Endothelial cell of umbilical vein (primary cell): Measurements from ENCODE around the gene CTXND1. TPM values are rescaled to one million over a fixed set of nuclear protein-coding genes. Genes with fewer than 3 reads are reported as not detected.

ENCODE experiments used
- BruUV-seq: library from RNA; stranded (reverse); fragments of 400-500 nt; replicated peaks from 2 replicates; lab custom pipeline; 2021; lab: Mats Ljungman, UMichigan
- CTCF ChIA-PET: fragments of 300-600, 350-600 bp; sonication (Branson Sonifier 250); formaldehyde crosslinking; loops from one replicate; lab custom pipeline; 2021; ENCODE audit warnings: antibody characterized with exemption, inconsistent platforms; lab: Charles Lee
- POLR2A ChIA-PET: fragments of 300-600, 350-600 bp; sonication (Branson Sonifier 250); formaldehyde crosslinking; loops from one replicate; lab custom pipeline; 2021; ENCODE audit warnings: antibody characterized with exemption, inconsistent platforms; lab: Charles Lee
- DNase-seq: peaks from one replicate; pipeline ENCODE4 v3.0.0-alpha.2; 2011; ENCODE audit warnings: low read depth, low spot score
- FAIRE-seq: peaks from 2 replicates; lab custom pipeline; 2011; peaks lifted over from hg19 to GRCh38; lab: Jason Lieb, UNC
- H2AFZ ChIP-seq: 2 replicates; pipeline ENCODE4 v1.6.0; 2012; ENCODE audit warnings: low read depth, low read length, control low read depth, inconsistent platforms
- H3K27ac ChIP-seq: 2 replicates; pipeline ENCODE4 v1.5.1; 2011; ENCODE audit warnings: low read depth, mild to moderate bottlenecking, control low read depth, low read length, moderate library complexity; ENCODE audit not compliant: insufficient read depth
- H3K27me3 ChIP-seq, 2 experiments: 2 replicates each; pipeline versions ENCODE4 v1.6.0 to v1.6.1; 2011; ENCODE audit warnings: low read length in 2 of 2, mixed read lengths in 1 of 2; ENCODE audit not compliant: control insufficient read depth in 2 of 2, insufficient read depth in 2 of 2
- H3K36me3 ChIP-seq, 2 experiments: 2 replicates in 1 of 2; 3 replicates in 1 of 2; pipeline ENCODE4 v1.5.1; 2011; ENCODE audit warnings: low read length in 2 of 2, mild to moderate bottlenecking in 1 of 2, moderate library complexity in 1 of 2; ENCODE audit not compliant: control insufficient read depth in 2 of 2, insufficient read depth in 2 of 2; ENCODE audit errors: extremely low read depth in 1 of 2
- H3K4me1 ChIP-seq: 3 replicates; pipeline ENCODE4 v1.5.1; 2011; ENCODE audit warnings: mild to moderate bottlenecking, low read length; ENCODE audit not compliant: control insufficient read depth, insufficient read depth; ENCODE audit errors: extremely low read depth
- H3K4me2 ChIP-seq: 2 replicates; pipeline ENCODE4 v1.6.1; 2011; ENCODE audit warnings: low read length, control low read depth, mixed read lengths; ENCODE audit not compliant: insufficient read depth
- H3K4me3 ChIP-seq, 3 experiments: fragments of 200-600 bp in 1 of 3; sonication (generic), shearing (Covaris generic) in 1 of 3; replicated peaks in 1 of 3; 2 replicates each; pipeline ENCODE4 v1.5.1; 2011 to 2016; ENCODE audit warnings: control low read depth in 3 of 3, low read length in 3 of 3, mild to moderate bottlenecking in 2 of 3, inconsistent platforms in 1 of 3, low read depth in 1 of 3, moderate library complexity in 1 of 3; ENCODE audit not compliant: insufficient read depth in 1 of 3
- H3K79me2 ChIP-seq: 2 replicates; pipeline ENCODE4 v1.6.0; 2012; ENCODE audit warnings: low read length, inconsistent platforms; ENCODE audit not compliant: control insufficient read depth, insufficient read depth
- H3K9ac ChIP-seq: replicated peaks from 2 replicates; pipeline ENCODE3; 2011; ENCODE audit warnings: low read length, control low read depth; ENCODE audit not compliant: insufficient read depth; ENCODE audit errors: extremely low read depth
- H3K9me1 ChIP-seq: replicated peaks from 3 replicates; pipeline ENCODE4 v1.6.0; 2011; ENCODE audit warnings: mild to moderate bottlenecking, low read length; ENCODE audit not compliant: control insufficient read depth, insufficient read depth; ENCODE audit errors: extremely low read depth
- H3K9me3 ChIP-seq: replicated peaks from 2 replicates; pipeline ENCODE4 v1.5.1; 2012; ENCODE audit warnings: low read length, inconsistent platforms; ENCODE audit not compliant: control insufficient read depth, insufficient read depth
- H4K20me1 ChIP-seq: replicated peaks from 2 replicates; pipeline ENCODE3; 2011; ENCODE audit warnings: mild to moderate bottlenecking, low read length; ENCODE audit not compliant: control insufficient read depth, insufficient read depth; ENCODE audit errors: extremely low read depth
- EZH2 ChIP-seq: IDR thresholded peaks from 2 replicates; pipeline ENCODE4 v1.6.1; 2012; ENCODE audit warnings: borderline replicate concordance, low read depth, mild to moderate bottlenecking, moderate library complexity, low read length, inconsistent platforms; ENCODE audit not compliant: severe bottlenecking
- FOS ChIP-seq: IDR thresholded peaks from 2 replicates; pipeline ENCODE4 v1.6.1; 2011; ENCODE audit warnings: mild to moderate bottlenecking, low read length, moderate library complexity, borderline replicate concordance; ENCODE audit not compliant: insufficient read depth
- GATA2 ChIP-seq: IDR thresholded peaks from 2 replicates; pipeline ENCODE4 v1.7.0; 2011; ENCODE audit warnings: low read depth, mild to moderate bottlenecking, moderate library complexity, mixed read lengths, low read length; ENCODE audit not compliant: insufficient read length, insufficient read depth
- JUN ChIP-seq: IDR thresholded peaks from 2 replicates; pipeline ENCODE4 v1.6.1; 2011; ENCODE audit warnings: borderline replicate concordance, low read depth; ENCODE audit not compliant: insufficient read length, insufficient read depth
- POLR2AphosphoS5 ChIP-seq: IDR thresholded peaks from 2 replicates; pipeline ENCODE4 v1.6.1; 2012; ENCODE audit warnings: low read depth, mild to moderate bottlenecking, control low read depth, low read length, moderate library complexity; ENCODE audit not compliant: insufficient read depth
- dilution Hi-C: fragments of 300-500 bp; cut with MboI; formaldehyde crosslinking; loops from one replicate; pipeline ENCODE4 v1.15.0; 2019; ENCODE audit warnings: low sequenced_read_pairs; ENCODE audit not compliant: extremely low pct_ligation_motif_present
- intact Hi-C: fragments of 100-400 bp; cut with micrococcal nuclease; formaldehyde crosslinking; loops from one replicate; pipeline ENCODE4 v1.10.0; 2022
- polyA plus RNA-seq, 4 experiments: library from polyadenylated mRNA; depleted of rRNA in 3 of 4; stranded (reverse) in 3 of 4; unstranded in 1 of 4; fragments of >200 nt; gene quantifications; 2 replicates each; pipeline versions ENCODE4 v1.2.1 to v1.2.3, GENCODE V29; 2011 to 2012; ENCODE audit warnings: missing spikeins in 1 of 4
- total RNA-seq: library from RNA; stranded (reverse); gene quantifications from 2 replicates; pipeline ENCODE4 v1.2.3, GENCODE V29; 2021
- TF ChIP-seq, protein P1 (sequence below), 2 donors: IDR thresholded peaks; 1 replicate in 1 of 2; 2 replicates in 1 of 2; pipeline ENCODE4 v1.5.1; 2011; ENCODE audit warnings: low read length in 2 of 2, mild to moderate bottlenecking in 2 of 2, moderate library complexity in 2 of 2, control low read depth in 1 of 2, inconsistent platforms in 1 of 2, low read depth in 1 of 2; ENCODE audit not compliant: insufficient read depth in 1 of 2; ENCODE audit errors: extremely low read depth in 1 of 2

Gene CTXND1
- total and polyA plus RNA-seq, 2 donors (not counting 3 experiments of a cell fraction or from before 2014, with no cell fraction given): not detected

DNA sequence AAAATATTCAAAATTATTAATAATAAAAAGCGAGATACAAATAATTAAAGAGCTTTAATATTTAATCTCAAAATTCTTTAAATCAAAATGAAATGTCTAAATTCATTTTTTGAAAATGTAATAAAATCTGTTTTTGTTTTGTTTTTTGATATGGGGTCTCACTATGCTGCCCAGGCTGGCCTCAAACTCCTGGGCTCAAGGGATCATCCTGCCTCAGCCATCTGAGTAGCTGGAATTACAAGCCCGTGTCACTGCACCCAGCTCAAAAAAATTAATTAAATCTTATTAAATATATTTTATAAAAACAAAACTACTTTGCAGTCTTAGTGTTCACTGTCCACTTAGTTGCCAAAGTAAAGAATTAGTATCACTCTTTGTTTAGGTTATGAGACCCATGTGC is 60.8 kb downstream of the CTXND1 start:
- no peaks in the 10 kb centered on the region for H3K79me2 ChIP-seq
- no peaks in the 10 kb centered on the region for H3K27me3 ChIP-seq
- no peaks in the 10 kb centered on the region for H4K20me1 ChIP-seq
- ChIA-PET POLR2A (no interaction called here), CTCF (interaction anchor here (1.2 kb wide), 1 partner anchor 18 kb away, joined by 5 read pairs; no protein-coding TSS in a partner anchor)
- no peak overlapping the region for H3K9ac ChIP-seq
- H3K4me3 ChIP-seq: no peak overlapping the region
- H2AFZ ChIP-seq: no peak overlapping the region
- intact Hi-C loops: no loop called here
- H3K4me1 ChIP-seq: peaks cover 5% of the 10 kb centered on the region
- FAIRE-seq (no peak), DNase-seq (no peak)
- H3K36me3 ChIP-seq: no peaks in the 10 kb centered on the region
- no peak overlapping the region for H3K27ac ChIP-seq
- H3K9me1 ChIP-seq: no peaks in the 10 kb centered on the region
- no peak overlapping the region for H3K4me2 ChIP-seq
- TF ChIP-seq EZH2 (no peak), POLR2AphosphoS5 (no peak), JUN (no peak), FOS (no peak), GATA2 (no peak)
- TF ChIP-seq, protein P1, sequence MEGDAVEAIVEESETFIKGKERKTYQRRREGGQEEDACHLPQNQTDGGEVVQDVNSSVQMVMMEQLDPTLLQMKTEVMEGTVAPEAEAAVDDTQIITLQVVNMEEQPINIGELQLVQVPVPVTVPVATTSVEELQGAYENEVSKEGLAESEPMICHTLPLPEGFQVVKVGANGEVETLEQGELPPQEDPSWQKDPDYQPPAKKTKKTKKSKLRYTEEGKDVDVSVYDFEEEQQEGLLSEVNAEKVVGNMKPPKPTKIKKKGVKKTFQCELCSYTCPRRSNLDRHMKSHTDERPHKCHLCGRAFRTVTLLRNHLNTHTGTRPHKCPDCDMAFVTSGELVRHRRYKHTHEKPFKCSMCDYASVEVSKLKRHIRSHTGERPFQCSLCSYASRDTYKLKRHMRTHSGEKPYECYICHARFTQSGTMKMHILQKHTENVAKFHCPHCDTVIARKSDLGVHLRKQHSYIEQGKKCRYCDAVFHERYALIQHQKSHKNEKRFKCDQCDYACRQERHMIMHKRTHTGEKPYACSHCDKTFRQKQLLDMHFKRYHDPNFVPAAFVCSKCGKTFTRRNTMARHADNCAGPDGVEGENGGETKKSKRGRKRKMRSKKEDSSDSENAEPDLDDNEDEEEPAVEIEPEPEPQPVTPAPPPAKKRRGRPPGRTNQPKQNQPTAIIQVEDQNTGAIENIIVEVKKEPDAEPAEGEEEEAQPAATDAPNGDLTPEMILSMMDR (IDR thresholded peaks at IDR 0.05; ENCODE audit: extremely low read depth in 1 of 2, insufficient read depth in 1 of 2, low read depth in 1 of 2, low read length in 2 of 2): no peak
- no TSS peak for BruUV-seq
- H3K9me3 ChIP-seq: no peaks in the 10 kb centered on the region
- dilution Hi-C loops: no loop called here
